Suprapubic skin (tissue), 3 donors: ENCODE measurements around the gene SWT1.

ENCODE experiments used
- CTCF ChIP-seq, 2 donors: fragments of 200-600 bp in 1 of 2; fragments of 450-650 bp in 1 of 2; sonication (generic) in 1 of 2; IDR thresholded peaks; one replicate each; pipeline ENCODE4 v1.5.1; 2016 to 2019; ENCODE audit warnings: antibody characterized with exemption in 2 of 2, mild to moderate bottlenecking in 1 of 2, moderate library complexity in 1 of 2
- POLR2A ChIP-seq, 2 donors: fragments of 450-650 bp; IDR thresholded peaks; one replicate each; pipeline ENCODE4 v1.6.1; 2017; ENCODE audit warnings: antibody characterized with exemption in 2 of 2, mild to moderate bottlenecking in 2 of 2, moderate library complexity in 2 of 2

GRCh38 chr1:185305419-185305818, 148.5 kb downstream of the SWT1 start:
- no peak for TF ChIP-seq CTCF (IDR thresholded peaks at IDR 0.05)
- no peak for TF ChIP-seq POLR2A (IDR thresholded peaks at IDR 0.05)
